Measurements from ENCODE around the gene MOB1B. TPM values are rescaled to one million over a fixed set of nuclear protein-coding genes. Genes with fewer than 3 reads are reported as not detected.

MOB1B gene
- total RNA-seq, 3 donors from 2014 or later = 15.9 to 18.5 (median 17.2) TPM

DNA sequence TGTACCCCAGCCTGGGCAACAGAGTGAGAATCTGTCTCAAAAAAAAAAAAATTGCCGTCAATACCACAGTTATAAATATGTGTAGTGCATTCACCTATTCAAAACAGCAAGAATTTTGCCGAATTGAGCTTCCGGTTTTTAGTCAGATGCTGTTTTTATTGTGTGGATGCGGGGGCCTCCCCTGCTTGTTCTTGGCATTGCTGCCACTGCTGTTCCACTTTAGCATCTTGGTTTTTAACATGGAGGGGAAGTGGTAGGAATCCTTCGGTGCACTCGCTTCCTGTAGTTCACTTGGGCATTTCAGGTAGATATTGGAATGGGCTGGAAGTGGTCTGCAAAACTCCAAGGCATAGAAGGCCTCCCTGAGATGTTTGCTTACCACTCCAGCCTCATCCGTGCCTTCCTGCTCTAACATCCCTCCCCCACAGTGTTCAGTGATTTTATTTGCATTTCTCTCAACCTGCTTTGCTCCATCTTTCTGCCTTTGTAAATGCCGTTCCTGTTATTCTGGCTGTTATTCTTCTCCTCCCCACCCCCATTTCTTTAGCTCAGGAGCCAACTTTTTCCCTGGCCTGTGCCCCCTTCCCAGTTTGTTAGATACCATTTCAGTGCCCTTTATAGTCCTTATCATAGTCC lies 25.5 kb downstream of the MOB1B start:
- DNase-seq = no peak
- H3K9me3 Mint-ChIP-seq = no peaks in the 10 kb centered on the region

DNA sequence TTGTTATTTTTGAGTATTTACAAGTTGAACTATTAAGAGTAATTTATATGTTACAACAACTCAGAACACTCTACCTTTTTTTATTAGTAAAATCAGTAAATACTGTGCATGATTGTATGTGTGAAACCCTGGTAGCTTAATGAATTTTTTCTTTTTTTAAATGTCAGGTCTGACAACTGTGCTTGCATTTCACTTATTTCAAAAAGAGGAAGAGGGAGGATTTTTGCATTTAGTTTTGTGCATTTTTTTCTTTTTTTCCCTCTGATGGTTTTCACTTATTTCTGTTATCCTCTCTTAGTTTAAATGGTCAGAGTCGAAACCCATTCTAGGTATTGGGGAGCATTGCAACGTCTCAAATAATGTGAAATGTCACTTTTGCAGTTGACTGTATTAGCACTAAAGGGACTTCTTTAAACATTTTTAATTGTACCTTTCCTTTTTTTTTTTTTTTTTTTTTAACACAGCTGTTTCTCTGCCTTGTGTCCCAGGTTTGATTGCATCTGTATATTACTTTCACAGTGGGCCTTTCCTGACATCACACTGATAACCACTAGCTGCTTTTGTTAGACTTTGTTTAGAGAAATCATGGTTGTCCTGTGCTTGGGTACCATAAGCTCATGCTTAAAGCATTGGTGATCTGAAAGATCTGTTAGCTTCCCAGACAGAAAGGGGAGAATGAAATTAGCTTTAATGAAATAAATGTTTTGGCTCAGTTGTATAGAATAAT lies 28.5 kb downstream of the MOB1B start:
- Mint-ChIP-seq H3K27me3 (ENCODE audit: low read depth) (no peaks in the 10 kb centered on the region), H3K4me1 (ENCODE audit: low read depth) (peaks cover 30% of the 10 kb centered on the region), H3K36me3 (ENCODE audit: insufficient read depth) (no peaks in the 10 kb centered on the region), H3K4me3 (no peak overlapping the region), H3K9me3 (no peaks in the 10 kb centered on the region)
- DNase-seq (no peak), ATAC-seq (no peak)

More for the DNA sequence above, 25.5 kb downstream of the MOB1B start:
- no peaks in the 10 kb centered on the region for H3K27me3 Mint-ChIP-seq (ENCODE audit: low read depth)
- ATAC-seq = peak in 1 of 2 donors; percentile 28
- H3K4me1 Mint-ChIP-seq (ENCODE audit: low read depth) = peaks cover 34% of the 10 kb centered on the region
- H3K4me3 Mint-ChIP-seq = no peak overlapping the region
- no peaks in the 10 kb centered on the region for H3K36me3 Mint-ChIP-seq (ENCODE audit: insufficient read depth)

DNA sequence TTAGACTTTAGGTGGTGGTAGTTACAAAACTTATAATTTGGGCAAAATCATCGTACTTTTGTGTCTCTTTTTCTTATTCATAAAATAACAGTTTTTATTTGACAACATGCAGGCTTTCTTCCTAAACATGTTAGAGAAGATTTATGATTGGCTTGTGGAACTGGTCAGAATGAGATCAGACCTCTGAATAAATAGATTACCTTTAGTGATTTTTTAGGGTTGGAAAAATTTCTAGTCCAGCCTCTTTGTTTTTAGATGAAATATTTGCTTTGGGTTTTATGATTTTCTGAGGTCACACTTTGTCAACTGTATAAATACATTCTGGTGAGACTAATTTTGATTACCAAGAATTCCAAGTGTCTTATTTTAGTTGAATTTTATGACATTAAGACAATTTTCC lies 29.2 kb downstream of the MOB1B start:
- no peak for DNase-seq
- Mint-ChIP-seq H3K27me3 (ENCODE audit: low read depth) (no peaks in the 10 kb centered on the region), H3K9me3 (no peaks in the 10 kb centered on the region), H3K4me1 (ENCODE audit: low read depth) (peaks cover 26% of the 10 kb centered on the region), H3K4me3 (no peak overlapping the region), H3K36me3 (ENCODE audit: insufficient read depth) (no peaks in the 10 kb centered on the region)
- no peak for ATAC-seq

DNA sequence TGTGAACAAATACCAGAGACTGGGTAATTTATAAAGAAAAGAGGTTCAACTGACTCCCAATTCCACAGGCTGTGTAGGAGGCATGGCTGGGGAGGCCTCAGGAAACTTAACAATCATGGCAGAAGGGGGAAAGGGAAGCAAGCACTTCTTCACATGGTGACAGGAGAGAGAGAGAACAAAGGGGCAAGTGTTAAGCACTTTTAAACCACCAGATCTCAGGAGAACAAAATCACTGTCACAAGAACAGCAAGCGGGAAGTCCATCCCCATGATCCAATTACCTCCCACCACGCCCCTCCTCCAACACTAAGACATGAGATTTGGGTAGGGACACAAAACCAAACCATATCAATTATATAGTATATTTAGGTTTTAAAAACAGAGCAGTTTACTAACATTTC lies 30.8 kb downstream of the MOB1B start:
- Mint-ChIP-seq H3K36me3 (ENCODE audit: insufficient read depth) (no peaks in the 10 kb centered on the region), H3K4me1 (ENCODE audit: low read depth) (peaks cover 21% of the 10 kb centered on the region), H3K9me3 (no peaks in the 10 kb centered on the region), H3K27me3 (ENCODE audit: low read depth) (no peaks in the 10 kb centered on the region), H3K4me3 (no peak overlapping the region)
- no peak for ATAC-seq
- no peak for DNase-seq

DNA sequence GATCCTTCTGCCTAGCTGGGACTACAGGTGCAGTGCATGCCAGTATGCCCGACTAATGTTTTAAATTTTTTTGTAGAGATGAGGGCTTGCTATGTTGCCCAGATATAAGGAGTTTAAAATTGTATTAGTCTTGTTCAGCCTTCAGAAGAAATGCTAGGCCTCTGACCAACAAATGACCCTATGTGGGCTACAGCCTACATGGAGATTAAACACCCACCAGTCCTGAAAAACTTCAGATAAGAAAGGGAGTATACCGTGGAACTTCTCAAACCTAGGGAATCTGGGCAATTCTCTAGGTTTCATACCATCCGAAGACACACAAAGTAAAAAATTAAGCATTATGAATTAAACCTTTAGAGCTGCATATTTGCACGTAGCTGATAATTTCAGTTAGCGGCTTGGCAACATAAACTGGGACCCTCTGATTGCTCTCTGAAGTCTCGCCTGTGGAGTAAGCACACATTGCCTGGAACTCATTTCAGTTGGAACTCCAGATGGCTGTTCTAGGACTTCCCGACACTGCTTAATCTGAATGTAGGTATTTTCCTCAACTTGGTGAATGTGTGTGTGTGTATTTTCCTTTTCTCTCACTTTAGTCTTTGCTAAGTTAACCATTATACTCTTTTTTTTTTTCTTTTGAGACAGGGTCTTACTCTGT lies 33.0 kb downstream of the MOB1B start:
- no peak for DNase-seq
- no peak overlapping the region for H3K4me3 Mint-ChIP-seq
- H3K36me3 Mint-ChIP-seq (ENCODE audit: insufficient read depth) = peaks cover 3% of the 10 kb centered on the region
- no peak for ATAC-seq
- no peaks in the 10 kb centered on the region for H3K27me3 Mint-ChIP-seq (ENCODE audit: low read depth)
- peaks cover 21% of the 10 kb centered on the region for H3K4me1 Mint-ChIP-seq (ENCODE audit: low read depth)
- H3K9me3 Mint-ChIP-seq = no peaks in the 10 kb centered on the region

DNA sequence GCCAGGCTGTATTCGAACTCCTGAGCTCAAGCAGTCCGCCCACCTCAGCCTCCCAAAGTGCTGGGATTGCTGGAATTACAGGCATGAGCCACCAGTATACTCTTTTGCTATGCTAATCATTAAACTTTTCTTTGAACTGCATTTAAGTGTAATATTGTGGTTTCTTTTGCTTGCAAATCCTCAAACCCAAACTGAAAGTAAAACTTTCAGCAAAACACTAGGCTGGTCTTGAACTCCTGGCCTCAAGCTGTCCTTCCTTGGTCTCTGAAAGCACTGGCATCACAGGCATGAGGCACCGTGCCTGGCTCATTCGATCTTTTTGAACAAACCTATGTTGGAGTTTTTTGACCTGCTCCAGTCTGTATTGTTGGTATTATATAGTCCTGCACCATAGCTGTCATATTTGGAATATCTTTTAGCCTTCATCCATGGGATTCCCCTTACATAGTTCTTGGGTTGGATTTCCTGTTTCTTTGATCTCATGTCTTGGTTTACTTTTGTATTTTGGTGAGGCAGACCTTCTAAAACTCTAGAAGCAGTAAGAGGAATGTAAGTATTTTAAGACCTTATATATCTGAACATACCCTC lies 34.1 kb downstream of the MOB1B start:
- peaks cover 14% of the 10 kb centered on the region for H3K4me1 Mint-ChIP-seq (ENCODE audit: low read depth)
- peaks cover 6% of the 10 kb centered on the region for H3K36me3 Mint-ChIP-seq (ENCODE audit: insufficient read depth)
- DNase-seq (no peak), ATAC-seq (no peak)
- no peaks in the 10 kb centered on the region for H3K27me3 Mint-ChIP-seq (ENCODE audit: low read depth)
- no peak overlapping the region for H3K4me3 Mint-ChIP-seq
- H3K9me3 Mint-ChIP-seq = no peaks in the 10 kb centered on the region

DNA sequence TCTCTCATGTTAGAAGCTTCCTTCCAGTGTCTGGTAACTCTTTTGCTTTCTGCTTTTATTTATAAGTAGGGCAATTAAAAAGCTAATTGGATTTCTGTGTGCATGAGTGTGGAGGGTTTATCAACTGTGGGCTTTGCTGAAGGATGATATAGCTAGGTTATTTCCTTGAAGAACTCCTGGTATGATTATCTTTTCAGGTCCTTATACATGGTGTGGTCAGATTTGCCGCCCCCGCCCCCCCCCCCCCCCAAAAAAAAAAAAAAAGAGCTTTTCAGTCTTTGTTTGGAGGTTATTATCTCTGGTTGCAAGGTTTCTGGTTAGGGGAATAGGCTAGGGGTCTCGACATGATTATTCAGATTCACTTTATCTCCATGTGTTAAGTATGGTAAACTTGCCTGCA lies 35.9 kb downstream of the MOB1B start:
- Mint-ChIP-seq H3K36me3 (ENCODE audit: insufficient read depth) (peaks cover 6% of the 10 kb centered on the region), H3K9me3 (no peaks in the 10 kb centered on the region), H3K4me3 (no peak overlapping the region), H3K27me3 (ENCODE audit: low read depth) (no peaks in the 10 kb centered on the region), H3K4me1 (ENCODE audit: low read depth) (peaks cover 17% of the 10 kb centered on the region)
- DNase-seq = no peak
- ATAC-seq = no peak

DNA sequence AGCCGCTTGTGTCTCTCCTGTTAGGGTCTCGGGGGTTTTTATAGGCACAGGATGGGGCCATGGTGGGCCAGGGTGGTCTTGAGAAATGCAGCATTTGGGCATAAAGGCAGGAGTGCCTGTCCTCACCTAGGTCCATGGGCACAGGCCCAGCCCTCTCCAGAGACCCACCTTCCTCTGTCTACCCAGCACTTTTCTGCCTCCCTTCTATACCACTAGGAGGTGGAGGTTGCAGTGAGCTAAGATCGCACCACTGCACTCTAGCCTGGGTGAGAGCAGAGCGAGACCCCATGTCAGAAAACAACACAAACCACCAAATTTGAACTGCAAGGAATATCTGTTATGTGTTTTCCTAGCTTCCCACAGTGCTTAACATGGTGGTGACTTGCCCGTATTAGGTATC lies 38.0 kb downstream of the MOB1B start:
- no peaks in the 10 kb centered on the region for H3K9me3 Mint-ChIP-seq
- peaks cover 22% of the 10 kb centered on the region for H3K4me1 Mint-ChIP-seq (ENCODE audit: low read depth)
- H3K4me3 Mint-ChIP-seq = no peak overlapping the region
- no peaks in the 10 kb centered on the region for H3K27me3 Mint-ChIP-seq (ENCODE audit: low read depth)
- no peak for DNase-seq
- ATAC-seq = no peak
- H3K36me3 Mint-ChIP-seq (ENCODE audit: insufficient read depth) = peaks cover 16% of the 10 kb centered on the region

DNA sequence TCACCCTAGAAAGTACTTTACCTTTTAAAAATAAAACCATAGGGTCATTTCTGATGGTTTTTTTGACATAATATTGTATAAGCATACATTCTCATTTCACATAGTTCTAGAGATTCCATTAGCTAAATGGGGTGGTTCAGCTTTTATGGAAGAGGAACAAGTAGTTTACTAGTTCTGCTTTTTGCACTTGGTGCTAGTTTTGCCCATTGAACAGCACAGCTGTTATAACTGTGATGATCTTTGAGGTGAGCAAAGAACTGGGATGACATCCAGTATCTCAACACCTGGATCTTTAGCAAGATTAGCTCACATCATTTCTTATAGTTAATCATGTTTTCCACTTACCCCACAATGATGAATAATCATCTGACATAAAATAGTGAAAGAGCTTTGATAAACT lies 40.9 kb downstream of the MOB1B start:
- Mint-ChIP-seq H3K27me3 (ENCODE audit: low read depth) (no peaks in the 10 kb centered on the region), H3K4me3 (no peak overlapping the region), H3K9me3 (no peaks in the 10 kb centered on the region), H3K36me3 (ENCODE audit: insufficient read depth) (peaks cover 16% of the 10 kb centered on the region), H3K4me1 (ENCODE audit: low read depth) (peaks cover 13% of the 10 kb centered on the region)
- DNase-seq (no peak), ATAC-seq (no peak)

DNA sequence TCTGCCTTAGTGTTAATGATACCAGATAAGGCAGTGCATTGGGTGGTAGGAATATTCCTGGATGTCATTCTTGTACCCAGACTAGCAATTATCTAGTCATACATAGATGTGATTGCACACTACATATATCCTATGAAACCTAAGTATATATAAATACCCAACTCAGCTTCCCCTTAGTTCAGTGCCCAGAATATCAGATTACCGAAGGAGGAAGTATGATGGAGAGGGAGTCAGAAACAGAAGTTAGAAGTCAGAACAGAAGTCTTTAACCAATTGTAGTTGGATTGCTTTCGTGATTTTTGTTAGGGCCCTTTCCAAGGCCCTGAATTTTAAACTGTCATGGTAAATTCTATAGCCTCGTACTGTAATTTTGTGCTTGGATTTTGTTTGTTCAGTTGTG lies 42.9 kb downstream of the MOB1B start:
- peaks cover 14% of the 10 kb centered on the region for H3K36me3 Mint-ChIP-seq (ENCODE audit: insufficient read depth)
- H3K4me1 Mint-ChIP-seq (ENCODE audit: low read depth) = peaks cover 14% of the 10 kb centered on the region
- ATAC-seq (no peak), DNase-seq (no peak)
- H3K9me3 Mint-ChIP-seq = no peaks in the 10 kb centered on the region
- no peak overlapping the region for H3K4me3 Mint-ChIP-seq
- no peaks in the 10 kb centered on the region for H3K27me3 Mint-ChIP-seq (ENCODE audit: low read depth)

DNA sequence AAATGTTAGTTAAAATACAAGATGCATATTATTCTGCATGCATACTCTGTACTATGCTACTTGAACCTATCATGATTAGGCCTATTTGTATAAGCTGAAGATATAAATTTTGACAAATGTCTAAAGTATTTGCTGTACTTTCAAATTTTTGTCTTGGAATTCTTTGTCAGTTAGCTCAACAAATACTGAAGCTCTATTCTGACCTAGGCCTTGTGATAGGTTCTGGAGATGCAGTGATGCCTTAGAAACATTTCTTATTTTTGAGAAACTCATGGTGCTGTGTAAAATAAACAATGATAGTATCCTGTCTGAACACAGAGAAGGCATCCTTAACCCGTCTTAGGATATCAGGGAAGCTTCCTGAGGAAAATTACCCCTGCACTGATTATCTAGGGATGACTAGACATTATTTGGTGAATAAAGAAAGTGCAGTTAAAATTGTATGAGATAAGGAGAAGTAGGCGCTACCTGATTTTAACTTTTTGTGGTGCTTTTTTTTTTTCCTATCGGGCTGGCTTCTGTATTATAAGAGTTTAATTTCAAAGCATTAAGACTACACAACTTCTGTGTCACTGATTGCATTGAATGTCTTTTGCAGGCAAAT lies 43.4 kb downstream of the MOB1B start:
- H3K4me1 Mint-ChIP-seq (ENCODE audit: low read depth) = peaks cover 14% of the 10 kb centered on the region
- no peak for DNase-seq
- no peaks in the 10 kb centered on the region for H3K9me3 Mint-ChIP-seq
- ATAC-seq = no peak
- no peaks in the 10 kb centered on the region for H3K27me3 Mint-ChIP-seq (ENCODE audit: low read depth)
- H3K4me3 Mint-ChIP-seq = no peak overlapping the region
- H3K36me3 Mint-ChIP-seq (ENCODE audit: insufficient read depth) = peaks cover 13% of the 10 kb centered on the region

DNA sequence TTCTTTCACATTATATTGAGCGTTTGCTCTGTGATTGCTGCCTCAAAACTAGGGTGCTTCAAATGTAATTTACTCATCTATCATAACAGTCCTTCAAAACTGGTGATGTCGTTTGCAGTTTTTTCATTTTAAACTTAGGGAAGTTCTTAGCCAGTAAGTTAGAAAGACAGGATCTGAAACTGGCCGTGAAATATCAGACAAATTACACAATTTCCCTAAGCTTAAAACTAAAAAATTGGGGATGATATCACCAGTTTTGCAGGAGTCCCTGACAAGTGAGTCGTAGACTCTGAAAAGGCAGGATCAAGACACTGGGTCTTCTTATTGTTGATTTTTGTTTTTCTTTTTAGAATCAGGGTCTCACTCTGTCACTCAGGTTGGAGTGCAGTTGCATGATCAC lies 44.8 kb downstream of the MOB1B start:
- Mint-ChIP-seq H3K36me3 (ENCODE audit: insufficient read depth) (peaks cover 10% of the 10 kb centered on the region), H3K4me1 (ENCODE audit: low read depth) (peaks cover 12% of the 10 kb centered on the region), H3K27me3 (ENCODE audit: low read depth) (no peaks in the 10 kb centered on the region), H3K4me3 (no peak overlapping the region), H3K9me3 (no peaks in the 10 kb centered on the region)
- ATAC-seq (no peak), DNase-seq (no peak)

DNA sequence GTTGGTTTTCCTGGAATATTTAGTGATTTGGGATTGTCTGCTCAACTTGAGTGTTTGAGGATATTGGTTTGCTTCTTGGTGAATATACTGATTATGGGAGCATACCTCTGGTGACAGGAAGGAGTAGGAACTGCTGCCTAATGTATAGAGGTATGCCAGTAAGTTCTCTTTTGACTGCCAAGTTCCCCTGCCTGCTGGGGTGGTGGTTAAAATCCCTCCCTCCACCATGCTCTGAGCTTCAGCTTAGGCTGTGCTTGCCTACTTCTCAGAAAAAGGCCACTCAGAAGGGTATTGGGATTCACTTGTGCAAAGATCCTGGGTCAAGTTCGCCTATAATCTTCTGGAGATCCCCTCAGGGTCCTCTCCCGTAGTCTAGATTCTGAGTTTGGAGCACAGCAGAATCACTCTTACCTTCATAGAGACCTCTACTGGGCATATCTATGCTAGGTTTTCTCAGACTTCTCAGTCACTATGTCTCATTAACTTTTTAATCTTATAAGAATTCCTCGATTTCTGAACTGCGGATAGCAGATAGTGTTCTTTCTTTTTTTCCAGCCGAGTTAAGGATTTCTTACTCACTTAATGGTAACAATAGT lies 46.6 kb downstream of the MOB1B start:
- H3K9me3 Mint-ChIP-seq = no peaks in the 10 kb centered on the region
- H3K27me3 Mint-ChIP-seq (ENCODE audit: low read depth) = no peaks in the 10 kb centered on the region
- ATAC-seq (no peak), DNase-seq (no peak)
- peaks cover 10% of the 10 kb centered on the region for H3K4me1 Mint-ChIP-seq (ENCODE audit: low read depth)
- H3K36me3 Mint-ChIP-seq (ENCODE audit: insufficient read depth) = peaks cover 7% of the 10 kb centered on the region
- H3K4me3 Mint-ChIP-seq = no peak overlapping the region

DNA sequence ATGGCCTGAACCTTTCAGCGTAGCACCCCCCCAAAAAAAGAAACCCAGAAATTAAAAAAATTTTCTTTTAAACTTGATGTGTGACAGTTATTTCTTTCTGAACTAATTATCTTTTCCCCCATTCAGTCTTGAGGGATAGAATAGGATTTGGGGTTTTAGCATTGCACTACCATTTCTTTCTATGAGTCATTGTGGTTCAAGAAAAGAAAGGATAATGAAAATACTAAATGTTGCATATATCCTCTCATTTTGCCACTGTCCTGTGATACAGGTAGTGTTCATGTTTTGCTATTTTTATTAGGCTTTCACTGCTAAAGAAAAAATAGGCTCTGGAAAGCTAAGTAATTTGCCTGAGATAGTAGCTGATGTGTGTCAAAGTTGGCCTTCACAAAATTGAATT lies 51.9 kb downstream of the MOB1B start:
- no peaks in the 10 kb centered on the region for H3K27me3 Mint-ChIP-seq (ENCODE audit: low read depth)
- no peaks in the 10 kb centered on the region for H3K36me3 Mint-ChIP-seq (ENCODE audit: insufficient read depth)
- H3K4me3 Mint-ChIP-seq = no peak overlapping the region
- H3K9me3 Mint-ChIP-seq = no peaks in the 10 kb centered on the region
- DNase-seq (no peak), ATAC-seq (no peak)
- no peaks in the 10 kb centered on the region for H3K4me1 Mint-ChIP-seq (ENCODE audit: low read depth)

All from activated T-cell treated with anti-CD3 and anti-CD28 coated beads, Interleukin-2, amount 50 U/mL, for 4 hours (primary cell).